K562 (cell line): ENCODE results near the gene OXTR.

ENCODE experiments used
- CCAR2 ChIP-seq: fragments of 200-400 bp; formaldehyde crosslinking; IDR thresholded peaks from 2 replicates; pipeline ENCODE4 v1.6.1; 2017; ENCODE audit warnings: mild to moderate bottlenecking, low read depth, low read length
- MTF1 ChIP-seq: fragments of 250-450 bp; sonication (Bioruptor Pico); IDR thresholded peaks from 2 replicates; pipeline ENCODE4 v1.9.0; 2021; ENCODE audit warnings: moderate library complexity, mild to moderate bottlenecking, inconsistent platforms, borderline replicate concordance
- ZNF589 ChIP-seq: fragments of 200-800 bp; sonication (Bioruptor generic); IDR thresholded peaks from 2 replicates; pipeline ENCODE4 v1.6.1; 2016; ENCODE audit warnings: low read depth, missing genetic modification characterization, missing compliant biosample characterization
- TF ChIP-seq, protein P1 (sequence below), 2 experiments: fragments of 450-650 bp; formaldehyde crosslinking in 1 of 2; IDR thresholded peaks; 2 replicates each; pipeline versions ENCODE4 v1.4.0 to v1.6.1; 2014 to 2020; ENCODE audit warnings: mild to moderate bottlenecking in 2 of 2, borderline replicate concordance in 1 of 2, low read depth in 1 of 2
- TF ChIP-seq, protein P2 (sequence below), 3 experiments: IDR thresholded peaks in 2 of 3; conservative IDR thresholded peaks in 1 of 3; 2 replicates each; pipeline ENCODE4 v1.5.1; 2011 to 2012; ENCODE audit warnings: low read length in 3 of 3, mild to moderate bottlenecking in 3 of 3, control low read depth in 2 of 3, improper control_type of control experiment in 1 of 3, inconsistent platforms in 1 of 3, low read depth in 1 of 3, mixed read lengths in 1 of 3, moderate library complexity in 1 of 3; ENCODE audit not compliant: insufficient read depth in 2 of 3
- TF ChIP-seq, protein P3 (sequence below), 2 experiments: IDR thresholded peaks; 2 replicates each; pipeline ENCODE4 v1.6.1; 2012; ENCODE audit warnings: improper control_type of control experiment in 2 of 2, low read depth in 2 of 2, low read length in 2 of 2, borderline replicate concordance in 1 of 2

GRCh38 chr3:8765528-8765927 lies 3.9 kb downstream of the OXTR start:
- TF ChIP-seq MTF1 (CRISPR knock-in tag) (no peak), ZNF589 (no peak), CCAR2 (no peak)
- TF ChIP-seq, protein P1, sequence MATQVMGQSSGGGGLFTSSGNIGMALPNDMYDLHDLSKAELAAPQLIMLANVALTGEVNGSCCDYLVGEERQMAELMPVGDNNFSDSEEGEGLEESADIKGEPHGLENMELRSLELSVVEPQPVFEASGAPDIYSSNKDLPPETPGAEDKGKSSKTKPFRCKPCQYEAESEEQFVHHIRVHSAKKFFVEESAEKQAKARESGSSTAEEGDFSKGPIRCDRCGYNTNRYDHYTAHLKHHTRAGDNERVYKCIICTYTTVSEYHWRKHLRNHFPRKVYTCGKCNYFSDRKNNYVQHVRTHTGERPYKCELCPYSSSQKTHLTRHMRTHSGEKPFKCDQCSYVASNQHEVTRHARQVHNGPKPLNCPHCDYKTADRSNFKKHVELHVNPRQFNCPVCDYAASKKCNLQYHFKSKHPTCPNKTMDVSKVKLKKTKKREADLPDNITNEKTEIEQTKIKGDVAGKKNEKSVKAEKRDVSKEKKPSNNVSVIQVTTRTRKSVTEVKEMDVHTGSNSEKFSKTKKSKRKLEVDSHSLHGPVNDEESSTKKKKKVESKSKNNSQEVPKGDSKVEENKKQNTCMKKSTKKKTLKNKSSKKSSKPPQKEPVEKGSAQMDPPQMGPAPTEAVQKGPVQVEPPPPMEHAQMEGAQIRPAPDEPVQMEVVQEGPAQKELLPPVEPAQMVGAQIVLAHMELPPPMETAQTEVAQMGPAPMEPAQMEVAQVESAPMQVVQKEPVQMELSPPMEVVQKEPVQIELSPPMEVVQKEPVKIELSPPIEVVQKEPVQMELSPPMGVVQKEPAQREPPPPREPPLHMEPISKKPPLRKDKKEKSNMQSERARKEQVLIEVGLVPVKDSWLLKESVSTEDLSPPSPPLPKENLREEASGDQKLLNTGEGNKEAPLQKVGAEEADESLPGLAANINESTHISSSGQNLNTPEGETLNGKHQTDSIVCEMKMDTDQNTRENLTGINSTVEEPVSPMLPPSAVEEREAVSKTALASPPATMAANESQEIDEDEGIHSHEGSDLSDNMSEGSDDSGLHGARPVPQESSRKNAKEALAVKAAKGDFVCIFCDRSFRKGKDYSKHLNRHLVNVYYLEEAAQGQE (IDR thresholded peaks at IDR 0.05; ENCODE audit: borderline replicate concordance), result no peak
- TF ChIP-seq, protein P1 (CRISPR knock-in tag; IDR thresholded peaks at IDR 0.05; ENCODE audit: low read depth), result no peak
- TF ChIP-seq, protein P2, sequence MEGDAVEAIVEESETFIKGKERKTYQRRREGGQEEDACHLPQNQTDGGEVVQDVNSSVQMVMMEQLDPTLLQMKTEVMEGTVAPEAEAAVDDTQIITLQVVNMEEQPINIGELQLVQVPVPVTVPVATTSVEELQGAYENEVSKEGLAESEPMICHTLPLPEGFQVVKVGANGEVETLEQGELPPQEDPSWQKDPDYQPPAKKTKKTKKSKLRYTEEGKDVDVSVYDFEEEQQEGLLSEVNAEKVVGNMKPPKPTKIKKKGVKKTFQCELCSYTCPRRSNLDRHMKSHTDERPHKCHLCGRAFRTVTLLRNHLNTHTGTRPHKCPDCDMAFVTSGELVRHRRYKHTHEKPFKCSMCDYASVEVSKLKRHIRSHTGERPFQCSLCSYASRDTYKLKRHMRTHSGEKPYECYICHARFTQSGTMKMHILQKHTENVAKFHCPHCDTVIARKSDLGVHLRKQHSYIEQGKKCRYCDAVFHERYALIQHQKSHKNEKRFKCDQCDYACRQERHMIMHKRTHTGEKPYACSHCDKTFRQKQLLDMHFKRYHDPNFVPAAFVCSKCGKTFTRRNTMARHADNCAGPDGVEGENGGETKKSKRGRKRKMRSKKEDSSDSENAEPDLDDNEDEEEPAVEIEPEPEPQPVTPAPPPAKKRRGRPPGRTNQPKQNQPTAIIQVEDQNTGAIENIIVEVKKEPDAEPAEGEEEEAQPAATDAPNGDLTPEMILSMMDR (IDR thresholded peaks at IDR 0.05 in 2 of 3, conservative IDR thresholded peaks at IDR 0.05 in 1 of 3; ENCODE audit: insufficient read depth in 2 of 3, low read depth in 1 of 3, low read length in 3 of 3), result no peak
- TF ChIP-seq, protein P3, sequence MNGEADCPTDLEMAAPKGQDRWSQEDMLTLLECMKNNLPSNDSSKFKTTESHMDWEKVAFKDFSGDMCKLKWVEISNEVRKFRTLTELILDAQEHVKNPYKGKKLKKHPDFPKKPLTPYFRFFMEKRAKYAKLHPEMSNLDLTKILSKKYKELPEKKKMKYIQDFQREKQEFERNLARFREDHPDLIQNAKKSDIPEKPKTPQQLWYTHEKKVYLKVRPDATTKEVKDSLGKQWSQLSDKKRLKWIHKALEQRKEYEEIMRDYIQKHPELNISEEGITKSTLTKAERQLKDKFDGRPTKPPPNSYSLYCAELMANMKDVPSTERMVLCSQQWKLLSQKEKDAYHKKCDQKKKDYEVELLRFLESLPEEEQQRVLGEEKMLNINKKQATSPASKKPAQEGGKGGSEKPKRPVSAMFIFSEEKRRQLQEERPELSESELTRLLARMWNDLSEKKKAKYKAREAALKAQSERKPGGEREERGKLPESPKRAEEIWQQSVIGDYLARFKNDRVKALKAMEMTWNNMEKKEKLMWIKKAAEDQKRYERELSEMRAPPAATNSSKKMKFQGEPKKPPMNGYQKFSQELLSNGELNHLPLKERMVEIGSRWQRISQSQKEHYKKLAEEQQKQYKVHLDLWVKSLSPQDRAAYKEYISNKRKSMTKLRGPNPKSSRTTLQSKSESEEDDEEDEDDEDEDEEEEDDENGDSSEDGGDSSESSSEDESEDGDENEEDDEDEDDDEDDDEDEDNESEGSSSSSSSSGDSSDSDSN (IDR thresholded peaks at IDR 0.05; ENCODE audit: borderline replicate concordance in 1 of 2, low read depth in 2 of 2, low read length in 2 of 2), result no peak
